IMR-90 (cell line): ENCODE measurements around the gene TP53AIP1. TPM values are rescaled to one million over a fixed set of nuclear protein-coding genes. Genes with fewer than 3 reads are reported as not detected.

Experiments used
- ATAC-seq: fragments of 200-7000 bp; cut with Tn5 transposase; 2 replicates; pipeline ENCODE4 v1.9.1; 2020; ENCODE audit warnings: low read depth, mild to moderate bottlenecking, moderate library complexity
- BruUV-seq: library from RNA; stranded (reverse); fragments of 400-500 nt; replicated peaks from 2 replicates; lab custom pipeline; 2021; lab: Mats Ljungman, UMichigan
- CTCF ChIA-PET: fragments of 300-600 bp; formaldehyde crosslinking; extraction: SDS; loops from one replicate; lab custom pipeline; 2021; ENCODE audit warnings: antibody characterized with exemption; lab: Yijun Ruan, JAX
- POLR2A ChIA-PET: fragments of 300-600 bp; sonication (Branson Sonifier 250); formaldehyde crosslinking; loops from one replicate; lab custom pipeline; 2022; ENCODE audit warnings: antibody characterized with exemption; ENCODE audit not compliant: unreplicated experiment; lab: Charles Lee
- DNase-seq: peaks from one replicate; pipeline ENCODE4 v3.0.0; 2013
- H2AFZ ChIP-seq: replicated peaks from 2 replicates; pipeline ENCODE3; 2013; ENCODE audit warnings: low read length, mild to moderate bottlenecking; ENCODE audit not compliant: poor library complexity
- H2AK5ac ChIP-seq: 2 replicates; pipeline ENCODE4 v1.6.1; 2013; ENCODE audit warnings: low read depth, low read length, inconsistent platforms
- H2AK9ac ChIP-seq: replicated peaks from 2 replicates; pipeline ENCODE3; 2013; ENCODE audit warnings: mild to moderate bottlenecking, low read depth, low read length, moderate library complexity; ENCODE audit not compliant: poor library complexity
- H2BK120ac ChIP-seq: 2 replicates; pipeline ENCODE4 v1.6.1; 2013; ENCODE audit warnings: low read depth, low read length, inconsistent platforms
- H2BK15ac ChIP-seq: 3 replicates; pipeline ENCODE4 v1.6.1; 2013; ENCODE audit warnings: low read depth, low read length, inconsistent platforms
- H2BK20ac ChIP-seq: 2 replicates; pipeline ENCODE4 v1.6.1; 2013; ENCODE audit warnings: low read depth, mild to moderate bottlenecking, inconsistent platforms, low read length, moderate library complexity
- H2BK5ac ChIP-seq: 2 replicates; pipeline ENCODE4 v1.6.1; 2013; ENCODE audit warnings: mild to moderate bottlenecking, low read depth, low read length, inconsistent platforms; ENCODE audit not compliant: poor library complexity, severe bottlenecking
- H3K14ac ChIP-seq: replicated peaks from 2 replicates; pipeline ENCODE4 v1.6.1; 2013; ENCODE audit warnings: low read depth, low read length, inconsistent platforms
- H3K18ac ChIP-seq: 2 replicates; pipeline ENCODE4 v1.6.1; 2013; ENCODE audit warnings: low read depth, low read length, control low read depth
- H3K23ac ChIP-seq: 2 replicates; pipeline ENCODE4 v1.6.1; 2013; ENCODE audit warnings: low read depth, low read length, inconsistent platforms
- H3K27ac ChIP-seq: 2 replicates; pipeline ENCODE4 v1.5.1; 2013; ENCODE audit warnings: mild to moderate bottlenecking, control low read depth, low read length; ENCODE audit not compliant: insufficient read depth
- H3K27me3 ChIP-seq: 2 replicates; pipeline ENCODE4 v1.6.1; 2013; ENCODE audit warnings: low read length; ENCODE audit not compliant: control insufficient read depth, insufficient read depth
- H3K36me3 ChIP-seq: 2 replicates; pipeline ENCODE4 v1.6.1; 2013; ENCODE audit warnings: low read length, mixed read lengths; ENCODE audit not compliant: control insufficient read depth, insufficient read depth
- H3K4ac ChIP-seq: 2 replicates; pipeline ENCODE4 v1.6.1; 2013; ENCODE audit warnings: low read depth, low read length, inconsistent platforms
- H3K4me1 ChIP-seq: 2 replicates; pipeline ENCODE4 v1.6.1; 2013; ENCODE audit warnings: low read length, mixed read lengths; ENCODE audit not compliant: control insufficient read depth, insufficient read depth
- H3K4me2 ChIP-seq: 2 replicates; pipeline ENCODE4 v1.6.1; 2013; ENCODE audit warnings: low read depth, mild to moderate bottlenecking, control low read depth, low read length, moderate library complexity
- H3K4me3 ChIP-seq: 2 replicates; pipeline ENCODE4 v1.5.1; 2013; ENCODE audit warnings: low read depth, mild to moderate bottlenecking, control low read depth, low read length, moderate library complexity; ENCODE audit not compliant: insufficient read depth
- H3K56ac ChIP-seq: 2 replicates; pipeline ENCODE4 v1.6.1; 2013; ENCODE audit warnings: low read length, inconsistent platforms; ENCODE audit not compliant: insufficient read depth; ENCODE audit errors: extremely low read depth
- H3K79me1 ChIP-seq, 2 experiments: 2 replicates each; pipeline ENCODE4 v1.6.1; 2013; ENCODE audit warnings: low read length in 2 of 2, inconsistent platforms in 1 of 2, low read depth in 1 of 2
- H3K9ac ChIP-seq: 2 replicates; pipeline ENCODE4 v1.6.1; 2013; ENCODE audit warnings: low read depth, low read length, control low read depth
- H3K9me1 ChIP-seq: 2 replicates; pipeline ENCODE4 v1.6.1; 2013; ENCODE audit warnings: low read length, inconsistent platforms; ENCODE audit not compliant: insufficient read depth
- H3K9me3 ChIP-seq: 2 replicates; pipeline ENCODE4 v1.6.1; 2013; ENCODE audit warnings: low read length; ENCODE audit not compliant: control insufficient read depth, insufficient read depth
- H4K20me1 ChIP-seq: 2 replicates; pipeline ENCODE4 v1.6.1; 2013; ENCODE audit warnings: low read length, inconsistent platforms; ENCODE audit not compliant: insufficient read depth
- H4K5ac ChIP-seq: 2 replicates; pipeline ENCODE4 v1.6.1; 2013; ENCODE audit warnings: mild to moderate bottlenecking, low read depth, low read length, control low read depth
- H4K8ac ChIP-seq, 2 experiments: 2 replicates each; pipeline ENCODE4 v1.6.1; 2013; ENCODE audit warnings: low read depth in 2 of 2, low read length in 2 of 2, control low read depth in 1 of 2, inconsistent platforms in 1 of 2
- H4K91ac ChIP-seq: 2 replicates; pipeline ENCODE4 v1.6.1; 2013; ENCODE audit warnings: low read depth, low read length, inconsistent platforms; ENCODE audit not compliant: insufficient read depth
- BHLHE40 ChIP-seq: fragments of 150-350 bp; IDR thresholded peaks from 2 replicates; pipeline ENCODE4 v1.6.1; 2016; ENCODE audit warnings: mild to moderate bottlenecking, low read depth, low read length
- CEBPB ChIP-seq: IDR thresholded peaks from 2 replicates; pipeline ENCODE4 v1.6.1; 2012; ENCODE audit warnings: low read depth, low read length, improper control_type of control experiment
- CTCF ChIP-seq: conservative IDR thresholded peaks from 2 replicates; pipeline ENCODE4 v1.5.1; 2012; ENCODE audit warnings: mild to moderate bottlenecking, low read depth, low read length, improper control_type of control experiment
- ELK1 ChIP-seq: fragments of 150-350 bp; IDR thresholded peaks from 2 replicates; pipeline ENCODE4 v1.6.1; 2016; ENCODE audit warnings: low read depth, mild to moderate bottlenecking, low read length, moderate library complexity, borderline replicate concordance
- FOS ChIP-seq: fragments of 150-350 bp; IDR thresholded peaks from 2 replicates; pipeline ENCODE4 v1.6.1; 2016; ENCODE audit warnings: low read depth, low read length
- MAFK ChIP-seq: IDR thresholded peaks from 2 replicates; pipeline ENCODE4 v1.6.1; 2012; ENCODE audit warnings: low read depth, low read length, improper control_type of control experiment
- MAZ ChIP-seq: IDR thresholded peaks from 2 replicates; pipeline ENCODE4 v1.6.1; 2012; ENCODE audit warnings: low read depth, mild to moderate bottlenecking, low read length, improper control_type of control experiment, moderate library complexity, borderline replicate concordance
- MXI1 ChIP-seq: IDR thresholded peaks from 2 replicates; pipeline ENCODE4 v1.6.1; 2012; ENCODE audit warnings: low read depth, mild to moderate bottlenecking, low read length, moderate library complexity, borderline replicate concordance
- NFE2L2 ChIP-seq: fragments of 150-350 bp; IDR thresholded peaks from 2 replicates; pipeline ENCODE4 v1.6.1; 2016; ENCODE audit warnings: low read depth, mild to moderate bottlenecking, low read length
- RCOR1 ChIP-seq: IDR thresholded peaks from 2 replicates; pipeline ENCODE4 v1.6.1; 2012; ENCODE audit warnings: mild to moderate bottlenecking, low read length, improper control_type of control experiment; ENCODE audit not compliant: insufficient replicate concordance
- SMC3 ChIP-seq: fragments of 150-350 bp; IDR thresholded peaks from 2 replicates; pipeline ENCODE4 v1.6.1; 2016; ENCODE audit warnings: low read depth, mild to moderate bottlenecking, antibody characterized with exemption, low read length, moderate library complexity
- USF2 ChIP-seq: fragments of 150-350 bp; IDR thresholded peaks from 2 replicates; pipeline ENCODE4 v1.6.1; 2017; ENCODE audit warnings: mild to moderate bottlenecking, antibody characterized with exemption, low read length, low read depth
- WGBS, 2 experiments: methylation state at CpG; one replicate each; pipeline versions ENCODE4 v1.1.5 to v1.1.7; 2013; ENCODE audit warnings: missing lambda C conversion rate in 2 of 2; ENCODE audit not compliant: insufficient read length in 1 of 2; ENCODE audit errors: extremely low coverage in 2 of 2; 5-methylcytosine and 5-hydroxymethylcytosine counted together
- dilution Hi-C: fragments of 300-500 bp; cut with HindIII; formaldehyde crosslinking; loops from one replicate; pipeline ENCODE4 v1.14.3; 2018; ENCODE audit warnings: low sequenced_read_pairs; ENCODE audit not compliant: unreplicated experiment
- in situ Hi-C: fragments of 300-500 bp; cut with MboI; formaldehyde crosslinking; loops from 3 replicates; pipeline ENCODE4 v1.14.3; 2019; ENCODE audit warnings: low sequenced_read_pairs, inconsistent platforms, mixed read lengths
- intact Hi-C: fragments of 100-400 bp; cut with micrococcal nuclease; formaldehyde crosslinking; loops from 2 replicates; pipeline ENCODE4 v1.10.0; 2022
- polyA plus RNA-seq, 3 experiments: library from polyadenylated mRNA; depleted of rRNA; stranded (reverse); fragments of >200 nt; gene quantifications; 2 replicates each; pipeline ENCODE4 v1.2.3, GENCODE V29; 2012; ENCODE audit warnings: low replicate concordance in 1 of 3
- total RNA-seq: library from RNA; depleted of rRNA; stranded (reverse); fragments of >200 nt; gene quantifications from 2 replicates; pipeline ENCODE4 v1.2.3, GENCODE V29; 2012

Gene TP53AIP1
- total and polyA plus RNA-seq, 2 of the 4 experiments (the other 2 are of a cell fraction), result not detected

DNA sequence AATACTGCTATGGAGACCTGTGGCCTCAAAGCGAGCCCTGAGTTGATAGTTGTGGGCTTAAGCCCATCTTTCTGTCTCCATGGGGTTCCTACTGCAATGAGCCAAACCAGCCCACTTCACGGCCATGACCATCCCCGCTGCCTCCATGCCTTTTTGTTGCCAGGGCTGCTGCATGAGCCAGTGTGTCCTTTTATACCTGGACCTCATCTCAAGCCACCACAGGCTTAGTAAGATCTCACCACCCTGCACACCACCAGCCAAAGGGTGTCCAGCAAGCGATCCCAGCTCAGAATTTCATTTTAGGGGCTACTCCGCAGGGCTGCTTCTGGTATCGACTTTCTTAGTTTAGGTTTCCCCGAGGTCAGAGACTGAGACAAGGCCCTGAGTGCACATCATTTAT is 8.3 kb downstream of the TP53AIP1 start:
- no peaks in the 10 kb centered on the region for H3K9me3 ChIP-seq
- ChIA-PET POLR2A (no interaction called here), CTCF (no interaction called here)
- H3K9me1 ChIP-seq, result no peaks in the 10 kb centered on the region
- no peak overlapping the region for H2AK9ac ChIP-seq
- no peak overlapping the region for H2AFZ ChIP-seq
- no TSS peak for BruUV-seq
- no peak overlapping the region for H3K4ac ChIP-seq
- no peaks in the 10 kb centered on the region for H4K20me1 ChIP-seq
- DNase-seq (no peak), ATAC-seq (no peak)
- no peak overlapping the region for H4K5ac ChIP-seq
- in situ Hi-C loops (no loop called here), intact Hi-C loops (no loop called here), dilution Hi-C loops (no loop called here)
- no peak overlapping the region for H2BK5ac ChIP-seq
- H2BK20ac ChIP-seq, result no peak overlapping the region
- H3K4me2 ChIP-seq, result no peak overlapping the region
- H3K27ac ChIP-seq, result no peak overlapping the region
- TF ChIP-seq SMC3 (no peak), USF2 (no peak), MAZ (no peak), BHLHE40 (no peak), CEBPB (no peak), MAFK (no peak), NFE2L2 (no peak), MXI1 (no peak), RCOR1 (no peak), FOS (no peak), ELK1 (no peak), CTCF (no peak)
- H3K79me1 ChIP-seq, result no peaks in the 10 kb centered on the region
- H3K27me3 ChIP-seq, result peaks cover 26% of the 10 kb centered on the region
- no peak overlapping the region for H3K14ac ChIP-seq
- no peak overlapping the region for H3K23ac ChIP-seq
- H2BK15ac ChIP-seq, result no peak overlapping the region
- no peak overlapping the region for H2AK5ac ChIP-seq
- H2BK120ac ChIP-seq, result no peak overlapping the region
- H3K18ac ChIP-seq, result no peak overlapping the region
- H3K9ac ChIP-seq, result no peak overlapping the region
- no peak overlapping the region for H3K56ac ChIP-seq
- no peaks in the 10 kb centered on the region for H3K36me3 ChIP-seq
- H4K91ac ChIP-seq, result no peak overlapping the region
- H3K4me3 ChIP-seq, result no peak overlapping the region
- H4K8ac ChIP-seq, result no peak overlapping the region
- 100% methylated on average over 1 of the region's 7 CpGs; no CpG with 5 or more reads in 1 of the 2 experiments for WGBS, 2 experiments
- H3K4me1 ChIP-seq, result peaks cover 3% of the 10 kb centered on the region; the same call in 1 of the 2 replicates
